Measurements from ENCODE around the gene CEMIP. TPM values are rescaled to one million over a fixed set of nuclear protein-coding genes. Genes with fewer than 3 reads are reported as not detected.

Gene CEMIP
- total and polyA plus RNA-seq, 2 of the 8 experiments (the other 6 are each of a cell fraction or from before 2014, with no cell fraction given), result 0.11 to 0.60 TPM

DNA sequence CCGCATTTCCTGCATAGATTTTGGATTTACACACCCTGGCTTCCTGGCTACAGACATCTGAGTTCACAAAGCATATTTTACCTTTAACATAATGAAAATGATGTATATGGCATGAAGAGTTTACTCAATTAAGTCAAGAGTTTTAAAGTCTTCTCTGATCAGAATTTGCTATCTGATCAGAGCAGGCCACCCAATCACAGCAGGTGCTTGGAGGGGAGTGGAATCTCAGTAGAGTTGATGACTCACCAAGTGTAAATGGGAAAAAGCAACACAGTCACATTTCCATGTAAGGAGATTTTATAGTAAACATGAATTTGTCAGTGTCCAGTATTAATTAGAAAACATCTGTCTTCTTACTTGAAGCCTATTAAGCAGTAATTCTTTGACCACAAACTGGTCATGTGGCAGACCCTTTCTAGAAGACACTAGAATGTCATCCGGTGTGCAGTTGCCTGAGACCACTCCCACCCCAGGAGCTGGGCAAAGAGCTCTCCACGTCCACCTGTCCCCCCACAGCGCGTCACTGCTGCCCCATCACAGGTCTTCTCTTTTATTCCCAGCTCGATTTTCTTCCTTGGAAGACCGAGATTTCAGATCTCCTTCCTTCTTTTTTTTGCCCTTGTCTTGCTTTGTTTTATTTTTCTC, 199.6 kb downstream of the CEMIP start:
- no peaks in the 10 kb centered on the region for H3K27me3 ChIP-seq (replicated peaks in 1 of 4; ENCODE audit: control insufficient read depth in 3 of 4, extremely low read depth in 1 of 4, insufficient read depth in 3 of 4, low read length in 3 of 4)
- peaks cover 3% of the 10 kb centered on the region; the same call in 1 of the 2 replicates for H3K79me1 ChIP-seq (ENCODE audit: low read depth, low read length)
- H4K5ac ChIP-seq (ENCODE audit: insufficient read length, low read depth, low read length), result no peak overlapping the region
- no peak overlapping the region for H3K4ac ChIP-seq (replicated peaks; ENCODE audit: insufficient read length, low read depth, low read length)
- H3K9ac ChIP-seq (replicated peaks in 1 of 4; ENCODE audit: extremely low read depth in 1 of 4, low read depth in 3 of 4, low read length in 3 of 4), result no peak overlapping the region
- H3K18ac ChIP-seq (ENCODE audit: extremely low read depth, low read length), result no peak overlapping the region
- FAIRE-seq (no peak), DNase-seq (ENCODE audit: low read depth in 1 of 2, low spot score in 2 of 2) (no peak)
- no peaks in the 10 kb centered on the region for H3K9me3 ChIP-seq (ENCODE audit: insufficient read depth in 2 of 2, low read depth in 1 of 2, low read length in 1 of 2)
- no peak overlapping the region for H3K4me2 ChIP-seq (ENCODE audit: insufficient read depth in 1 of 2, low read depth in 2 of 2, low read length in 2 of 2)
- no peak overlapping the region for H2BK15ac ChIP-seq (ENCODE audit: low read length)
- H2BK5ac ChIP-seq (ENCODE audit: low read depth, low read length), result no peak overlapping the region
- H3K4me3 ChIP-seq (ENCODE audit: extremely low read depth in 1 of 4, insufficient read depth in 2 of 4, low read depth in 3 of 4, low read length in 4 of 4), result no peak overlapping the region
- H3K36me3 ChIP-seq (ENCODE audit: control insufficient read depth in 2 of 4, insufficient read depth in 4 of 4, low read length in 3 of 4), result peaks cover 0 to 28% (median 10%) of the 10 kb centered on the region in 4 experiments; a peak in 5 of 8 replicates
- ChIA-PET CTCF (ENCODE audit: partially characterized antibody) (interaction anchor here (0.8 to 2.4 kb wide), 7 partner anchors 9 to 287 kb away, joined by 3 to 23 read pairs (median 4); no protein-coding TSS in a partner anchor), POLR2A (ENCODE audit: partially characterized antibody) (interaction anchor here (2.3 kb wide), 1 partner anchor 11 kb away, joined by 10 read pairs; the partner anchor contains the start of gene MESD)
- no peak overlapping the region for H2BK20ac ChIP-seq (ENCODE audit: low read length)
- no peak overlapping the region for H4K91ac ChIP-seq (replicated peaks; ENCODE audit: insufficient read length, low read length)
- H2BK12ac ChIP-seq (ENCODE audit: low read depth, low read length), result no peak overlapping the region
- peaks cover 12% of the 10 kb centered on the region in 2 experiments for H4K20me1 ChIP-seq (replicated peaks in 1 of 2; ENCODE audit: control insufficient read depth in 1 of 2, insufficient read depth in 2 of 2, low read length in 2 of 2)
- H3K4me1 ChIP-seq (replicated peaks in 1 of 4; ENCODE audit: control insufficient read depth in 3 of 4, insufficient read depth in 4 of 4, low read length in 3 of 4), result peaks cover 0 to 9% (median 3%) of the 10 kb centered on the region in 4 experiments; a peak in 3 of 7 replicates
- peaks cover 0 to 37% of the 10 kb centered on the region in 2 experiments; a peak in 2 of 4 replicates for H3K79me2 ChIP-seq (ENCODE audit: control insufficient read depth in 1 of 2, insufficient read depth in 2 of 2, low read length in 2 of 2)
- H2AK5ac ChIP-seq (ENCODE audit: low read depth, low read length), result no peak overlapping the region
- H2AFZ ChIP-seq (ENCODE audit: low read length), result no peak overlapping the region
- 92% methylated on average over 7 of the region's 7 CpGs; no CpG with 5 or more reads in 1 of the 2 experiments for WGBS, 2 experiments (ENCODE audit: extremely low coverage in 1 of 2, insufficient coverage in 1 of 2, insufficient read length in 1 of 2, insufficient replicate concordance in 2 of 2, low coverage in 1 of 2, low lambda C conversion rate in 2 of 2, missing lambda C conversion rate in 1 of 2)
- H3K14ac ChIP-seq (ENCODE audit: insufficient read length), result no peak overlapping the region
- H3K23ac ChIP-seq (ENCODE audit: insufficient read length), result no peak overlapping the region
- H3K56ac ChIP-seq (replicated peaks; ENCODE audit: insufficient read length, low read depth, low read length), result no peak overlapping the region
- no peak overlapping the region for H2BK120ac ChIP-seq (replicated peaks; ENCODE audit: low read depth, low read length)
- H4K8ac ChIP-seq (ENCODE audit: extremely low read depth, insufficient read depth, low read length), result no peak overlapping the region
- H3K23me2 ChIP-seq (ENCODE audit: low read depth, low read length), result no peaks in the 10 kb centered on the region
- no peak overlapping the region for H3K27ac ChIP-seq (ENCODE audit: low read depth, low read length)
- TF ChIP-seq TAF7 (optimal IDR thresholded peaks at IDR 0.05; ENCODE audit: borderline replicate concordance, low read depth, low read length) (no peak), GABPA (IDR thresholded peaks at IDR 0.05; ENCODE audit: borderline replicate concordance, insufficient read depth, low read length) (no peak), EP300 (IDR thresholded peaks at IDR 0.05; ENCODE audit: borderline replicate concordance in 1 of 2, low read depth in 2 of 2, low read length in 2 of 2) (no peak), KDM4A (IDR thresholded peaks at IDR 0.05; ENCODE audit: low read depth, low read length, severe bottlenecking) (no peak), SIRT6 (IDR thresholded peaks at IDR 0.05; ENCODE audit: low read length) (no peak), HDAC2 (IDR thresholded peaks at IDR 0.05; ENCODE audit: borderline replicate concordance in 1 of 2, low read depth in 2 of 2, low read length in 2 of 2) (no peak), RFX5 (IDR thresholded peaks at IDR 0.05; ENCODE audit: borderline replicate concordance, low read depth, low read length) (no peak), NRF1 (IDR thresholded peaks at IDR 0.05; ENCODE audit: low read depth, low read length) (no peak)
- TF ChIP-seq, protein P1, sequence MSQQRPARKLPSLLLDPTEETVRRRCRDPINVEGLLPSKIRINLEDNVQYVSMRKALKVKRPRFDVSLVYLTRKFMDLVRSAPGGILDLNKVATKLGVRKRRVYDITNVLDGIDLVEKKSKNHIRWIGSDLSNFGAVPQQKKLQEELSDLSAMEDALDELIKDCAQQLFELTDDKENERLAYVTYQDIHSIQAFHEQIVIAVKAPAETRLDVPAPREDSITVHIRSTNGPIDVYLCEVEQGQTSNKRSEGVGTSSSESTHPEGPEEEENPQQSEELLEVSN (IDR thresholded peaks at IDR 0.05), result no peak
- TF ChIP-seq, protein P2, sequence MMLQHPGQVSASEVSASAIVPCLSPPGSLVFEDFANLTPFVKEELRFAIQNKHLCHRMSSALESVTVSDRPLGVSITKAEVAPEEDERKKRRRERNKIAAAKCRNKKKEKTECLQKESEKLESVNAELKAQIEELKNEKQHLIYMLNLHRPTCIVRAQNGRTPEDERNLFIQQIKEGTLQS (IDR thresholded peaks at IDR 0.05; ENCODE audit: insufficient read depth, low read depth, low read length), result no peak
